Calu3 (cell line): Measurements from ENCODE around the gene BRIP1. TPM values are rescaled to one million over a fixed set of nuclear protein-coding genes. Genes with fewer than 3 reads are reported as not detected.

Source experiments
- BruUV-seq: library from RNA; stranded (reverse); fragments of 400-500 nt; replicated peaks from 2 replicates; lab custom pipeline; 2021; lab: Mats Ljungman, UMichigan
- CTCF ChIA-PET: fragments of 300-600 bp; sonication (Branson Sonifier 250); formaldehyde crosslinking; loops from one replicate; lab custom pipeline; 2022; ENCODE audit warnings: antibody characterized with exemption; lab: Charles Lee
- DNase-seq: peaks from one replicate; pipeline ENCODE4 v3.0.0; 2022
- H3K27ac Mint-ChIP-seq: one replicate; pipeline ENCODE4 v1.8.0; 2022; ENCODE audit warnings: mixed read lengths; ENCODE audit not compliant: unreplicated experiment
- H3K27me3 Mint-ChIP-seq: one replicate; pipeline ENCODE4 v1.8.0; 2022; ENCODE audit warnings: mixed read lengths; ENCODE audit not compliant: unreplicated experiment
- H3K36me3 Mint-ChIP-seq: one replicate; pipeline ENCODE4 v1.8.0; 2022; ENCODE audit warnings: mild to moderate bottlenecking, moderate library complexity, mixed read lengths; ENCODE audit not compliant: insufficient read depth, unreplicated experiment
- H3K4me1 Mint-ChIP-seq: one replicate; pipeline ENCODE4 v1.8.0; 2022; ENCODE audit warnings: mild to moderate bottlenecking, low read depth, mixed read lengths; ENCODE audit not compliant: unreplicated experiment
- H3K4me3 Mint-ChIP-seq: one replicate; pipeline ENCODE4 v1.8.0; 2022; ENCODE audit warnings: mild to moderate bottlenecking, low read depth, moderate library complexity, mixed read lengths; ENCODE audit not compliant: unreplicated experiment
- H3K9me3 Mint-ChIP-seq: one replicate; pipeline ENCODE4 v1.8.0; 2022; ENCODE audit warnings: low read depth, mixed read lengths; ENCODE audit not compliant: unreplicated experiment
- intact Hi-C: fragments of 100-400 bp; cut with micrococcal nuclease; formaldehyde crosslinking; loops from one replicate; pipeline ENCODE4 v1.10.0; 2022; ENCODE audit not compliant: unreplicated experiment
- total RNA-seq: library from RNA; stranded (reverse); gene quantifications from 2 replicates; pipeline ENCODE4 v1.2.3, GENCODE V29; 2022
- TF ChIP-seq, protein P1 (sequence below): fragments of 200-600 bp; IDR thresholded peaks from one replicate; pipeline ENCODE4 v1.8.0; 2022; ENCODE audit warnings: antibody characterized with exemption; ENCODE audit not compliant: unreplicated experiment

BRIP1 gene
- total RNA-seq, 1 experiment from 2014 or later, result 12.3 TPM

DNA sequence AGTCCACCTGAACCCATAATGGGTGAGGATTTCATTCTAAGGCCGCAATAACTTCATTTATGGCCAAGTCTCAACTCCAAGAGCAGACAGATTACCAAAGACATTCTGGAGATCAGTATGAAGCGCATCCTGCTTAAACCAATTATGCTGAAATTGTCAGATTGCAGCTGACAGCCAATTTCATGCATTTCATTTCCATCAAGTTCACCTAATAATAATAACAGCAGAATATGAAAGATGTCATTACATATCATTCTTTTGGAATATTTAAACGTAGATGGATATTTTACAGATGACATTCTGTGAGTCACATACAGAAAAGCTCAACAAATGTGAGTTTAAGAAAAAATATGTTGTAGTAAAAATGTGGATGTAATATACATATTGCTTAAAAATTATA lies 217.4 kb downstream of the BRIP1 start:
- Mint-ChIP-seq H3K27ac (no peak overlapping the region), H3K27me3 (no peaks in the 10 kb centered on the region), H3K36me3 (no peaks in the 10 kb centered on the region), H3K9me3 (no peaks in the 10 kb centered on the region), H3K4me1 (no peaks in the 10 kb centered on the region), H3K4me3 (no peak overlapping the region)
- DNase-seq, result no peak
- BruUV-seq, result no TSS peak
- intact Hi-C loops, result no loop called here
- CTCF ChIA-PET, result no interaction called here
- TF ChIP-seq, protein P1, sequence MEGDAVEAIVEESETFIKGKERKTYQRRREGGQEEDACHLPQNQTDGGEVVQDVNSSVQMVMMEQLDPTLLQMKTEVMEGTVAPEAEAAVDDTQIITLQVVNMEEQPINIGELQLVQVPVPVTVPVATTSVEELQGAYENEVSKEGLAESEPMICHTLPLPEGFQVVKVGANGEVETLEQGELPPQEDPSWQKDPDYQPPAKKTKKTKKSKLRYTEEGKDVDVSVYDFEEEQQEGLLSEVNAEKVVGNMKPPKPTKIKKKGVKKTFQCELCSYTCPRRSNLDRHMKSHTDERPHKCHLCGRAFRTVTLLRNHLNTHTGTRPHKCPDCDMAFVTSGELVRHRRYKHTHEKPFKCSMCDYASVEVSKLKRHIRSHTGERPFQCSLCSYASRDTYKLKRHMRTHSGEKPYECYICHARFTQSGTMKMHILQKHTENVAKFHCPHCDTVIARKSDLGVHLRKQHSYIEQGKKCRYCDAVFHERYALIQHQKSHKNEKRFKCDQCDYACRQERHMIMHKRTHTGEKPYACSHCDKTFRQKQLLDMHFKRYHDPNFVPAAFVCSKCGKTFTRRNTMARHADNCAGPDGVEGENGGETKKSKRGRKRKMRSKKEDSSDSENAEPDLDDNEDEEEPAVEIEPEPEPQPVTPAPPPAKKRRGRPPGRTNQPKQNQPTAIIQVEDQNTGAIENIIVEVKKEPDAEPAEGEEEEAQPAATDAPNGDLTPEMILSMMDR, result no peak

DNA sequence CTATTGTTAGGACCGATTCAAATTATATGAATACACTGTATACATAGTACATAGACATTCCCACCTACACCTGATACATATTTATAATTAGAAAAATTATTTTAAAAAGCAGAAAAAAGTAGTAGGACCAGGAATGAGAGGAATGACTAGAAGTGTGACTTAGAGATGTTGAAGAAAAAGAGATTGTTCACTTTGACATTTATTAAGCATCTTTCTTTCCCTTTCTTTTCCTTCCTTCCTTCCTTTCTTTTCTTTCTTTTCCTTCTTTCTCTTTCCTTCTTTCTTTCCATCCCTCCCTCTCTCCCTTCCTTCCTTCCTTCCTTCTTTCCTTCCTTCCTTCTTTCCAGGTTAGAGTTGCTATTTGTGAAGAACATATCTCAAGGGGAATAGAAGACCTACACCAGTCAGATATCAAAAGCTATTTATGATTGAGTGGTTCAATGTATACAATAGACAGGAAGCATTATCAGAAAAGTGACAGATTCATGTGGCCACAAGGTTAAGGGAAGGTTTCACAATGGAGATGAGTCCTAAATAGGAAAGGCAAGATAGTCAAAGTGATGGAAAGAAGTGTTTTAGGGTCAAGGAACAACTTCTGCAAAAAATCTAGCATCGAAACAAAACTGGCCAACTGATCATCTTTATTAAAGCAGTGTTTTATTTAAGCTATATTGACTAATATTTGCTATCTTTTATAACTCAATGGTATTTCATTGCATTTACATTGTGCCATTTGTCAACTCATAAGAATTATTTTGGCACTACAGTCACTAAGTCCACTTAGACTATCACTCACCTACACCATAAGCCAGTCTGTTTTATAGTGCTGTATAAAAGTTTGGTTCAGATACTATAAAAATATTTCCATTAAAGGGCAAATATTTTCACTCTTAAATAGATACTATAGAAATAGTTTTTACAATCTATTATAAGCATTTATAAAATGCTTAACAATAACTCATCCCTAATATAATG lies 218.2 kb downstream of the BRIP1 start:
- no peak for DNase-seq
- Mint-ChIP-seq H3K27me3 (no peaks in the 10 kb centered on the region), H3K9me3 (no peaks in the 10 kb centered on the region), H3K4me3 (no peak overlapping the region), H3K4me1 (no peaks in the 10 kb centered on the region), H3K36me3 (no peaks in the 10 kb centered on the region), H3K27ac (no peak overlapping the region)
- TF ChIP-seq, protein P1, result no peak
- CTCF ChIA-PET, result no interaction called here
- intact Hi-C loops, result no loop called here
- BruUV-seq, result no TSS peak

DNA sequence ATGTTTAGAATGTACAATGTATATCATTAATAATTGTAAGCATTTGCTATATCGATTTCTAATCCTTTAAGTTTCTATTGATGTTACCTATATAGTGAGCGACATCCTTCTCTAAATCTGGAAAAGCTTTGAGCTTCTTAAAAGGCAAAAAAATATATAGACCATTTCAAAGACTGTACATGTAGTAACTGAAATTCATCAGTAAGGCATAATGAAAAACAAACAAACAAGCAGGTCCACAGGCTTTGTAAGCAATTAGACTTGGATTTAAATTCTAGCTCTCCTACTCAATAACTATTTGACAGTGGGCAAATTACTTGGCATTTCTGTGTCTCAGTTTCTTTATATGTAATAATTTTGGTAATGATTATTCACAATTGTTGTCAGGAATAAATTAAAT lies 220.6 kb downstream of the BRIP1 start:
- BruUV-seq, result no TSS peak
- Mint-ChIP-seq H3K36me3 (no peaks in the 10 kb centered on the region), H3K4me3 (no peak overlapping the region), H3K27me3 (no peaks in the 10 kb centered on the region), H3K9me3 (no peaks in the 10 kb centered on the region), H3K4me1 (no peaks in the 10 kb centered on the region), H3K27ac (no peak overlapping the region)
- DNase-seq, result no peak
- intact Hi-C loops, result no loop called here
- CTCF ChIA-PET, result no interaction called here
- TF ChIP-seq, protein P1, result no peak

DNA sequence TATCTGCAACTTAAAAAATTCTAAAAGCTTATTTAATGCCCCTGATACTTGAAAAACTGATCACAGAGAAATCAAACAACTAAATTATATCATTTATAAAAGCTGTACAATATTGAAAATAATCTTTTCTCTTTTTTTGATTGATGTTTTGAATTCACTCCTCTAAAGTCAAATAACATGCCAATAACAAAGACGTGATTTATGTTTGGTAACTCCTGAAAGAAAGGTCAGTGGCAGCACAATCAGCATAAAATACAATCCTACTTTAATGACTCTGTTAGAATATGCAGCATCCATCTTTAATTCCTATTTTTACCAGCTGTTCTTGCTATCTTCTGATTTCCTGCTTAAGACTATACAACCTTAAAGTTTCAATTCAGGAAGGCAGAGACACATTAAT lies 221.6 kb downstream of the BRIP1 start:
- TF ChIP-seq, protein P1, result no peak
- H3K36me3 Mint-ChIP-seq, result no peaks in the 10 kb centered on the region
- CTCF ChIA-PET, result no interaction called here
- intact Hi-C loops, result no loop called here
- no peaks in the 10 kb centered on the region for H3K27me3 Mint-ChIP-seq
- H3K4me3 Mint-ChIP-seq, result no peak overlapping the region
- no peaks in the 10 kb centered on the region for H3K9me3 Mint-ChIP-seq
- BruUV-seq, result no TSS peak
- no peak for DNase-seq
- no peaks in the 10 kb centered on the region for H3K4me1 Mint-ChIP-seq
- H3K27ac Mint-ChIP-seq, result no peak overlapping the region
